Gastrocnemius medialis (tissue), 4 donors: ENCODE measurements around the gene C19orf85.

Experiments
- CTCF ChIP-seq, 5 experiments: fragments of 450-650 bp in 3 of 5; fragments of 200-600 bp in 2 of 5; sonication (generic) in 2 of 5; IDR thresholded peaks in 4 of 5; conservative IDR thresholded peaks in 1 of 5; 1 replicate in 4 of 5; 2 replicates in 1 of 5; pipeline ENCODE4 v1.5.1; 2016 to 2019; ENCODE audit warnings: antibody characterized with exemption in 5 of 5, mild to moderate bottlenecking in 3 of 5, moderate library complexity in 3 of 5
- POLR2A ChIP-seq, 2 donors: fragments of 450-650 bp; IDR thresholded peaks; one replicate each; pipeline ENCODE4 v1.6.1; 2017; ENCODE audit warnings: antibody characterized with exemption in 2 of 2, mild to moderate bottlenecking in 2 of 2, moderate library complexity in 2 of 2

GRCh38 chr19:55442372-55442961, 22.1 kb downstream of the C19orf85 start:
- TF ChIP-seq CTCF (IDR thresholded peaks at IDR 0.05 in 4 of 5, conservative IDR thresholded peaks at IDR 0.05 in 1 of 5) (no peak), POLR2A (IDR thresholded peaks at IDR 0.05) (no peak)
